HG03196 (cell line): ENCODE results near the gene PSAPL1.

ENCODE experiments used
- ATAC-seq: cut with Tn5 transposase; IDR thresholded peaks from one replicate; pipeline ENCODE4 v1.9.1; 2021; ENCODE audit not compliant: unreplicated experiment

The PSAPL1 gene, protein sequence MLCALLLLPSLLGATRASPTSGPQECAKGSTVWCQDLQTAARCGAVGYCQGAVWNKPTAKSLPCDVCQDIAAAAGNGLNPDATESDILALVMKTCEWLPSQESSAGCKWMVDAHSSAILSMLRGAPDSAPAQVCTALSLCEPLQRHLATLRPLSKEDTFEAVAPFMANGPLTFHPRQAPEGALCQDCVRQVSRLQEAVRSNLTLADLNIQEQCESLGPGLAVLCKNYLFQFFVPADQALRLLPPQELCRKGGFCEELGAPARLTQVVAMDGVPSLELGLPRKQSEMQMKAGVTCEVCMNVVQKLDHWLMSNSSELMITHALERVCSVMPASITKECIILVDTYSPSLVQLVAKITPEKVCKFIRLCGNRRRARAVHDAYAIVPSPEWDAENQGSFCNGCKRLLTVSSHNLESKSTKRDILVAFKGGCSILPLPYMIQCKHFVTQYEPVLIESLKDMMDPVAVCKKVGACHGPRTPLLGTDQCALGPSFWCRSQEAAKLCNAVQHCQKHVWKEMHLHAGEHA

DNA sequence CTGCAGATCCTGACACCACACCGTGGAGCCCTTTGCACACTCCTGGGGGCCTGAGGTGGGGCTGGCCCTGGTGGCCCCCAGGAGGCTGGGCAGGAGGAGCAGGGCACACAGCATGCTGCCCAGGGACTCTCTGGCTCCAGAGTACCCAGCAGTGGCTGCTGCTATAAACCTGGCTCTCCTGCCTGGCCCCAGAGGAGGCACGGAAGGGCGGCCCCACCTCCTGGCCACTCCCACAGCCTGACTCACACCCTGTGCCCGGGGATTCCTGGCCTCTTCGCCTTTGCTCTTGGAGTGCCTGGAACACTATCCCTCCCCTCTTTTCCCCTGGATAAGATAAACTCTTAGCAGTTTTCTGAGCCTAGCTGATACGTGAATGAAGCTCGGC is at the start of gene PSAPL1:
Gene PSAPL1 (minus strand): TSS at position 165 of the 385 bp plus-strand sequence. CDS start 51 bp downstream, at position 114.
- ATAC-seq = no peak

DNA sequence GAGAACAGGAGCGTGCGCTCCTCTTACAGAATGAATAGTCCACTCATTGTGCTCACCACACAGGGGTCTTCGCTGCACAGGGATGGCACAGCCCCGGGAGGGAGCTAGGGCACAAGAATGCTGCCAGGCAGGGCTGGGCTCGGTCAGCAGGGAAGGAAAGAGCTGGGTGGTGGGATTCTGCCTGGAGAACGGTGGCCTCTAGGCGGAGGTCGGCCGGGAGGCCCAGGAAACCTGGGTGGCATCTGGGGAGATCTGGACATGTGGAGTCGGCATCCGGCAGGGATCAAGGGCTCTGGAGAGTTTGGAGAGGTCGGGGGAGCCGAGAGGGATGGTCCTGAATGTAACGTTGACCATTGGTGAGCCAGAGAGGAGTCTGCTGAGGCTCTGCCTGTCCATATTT is 46.5 kb upstream of the PSAPL1 start:
- no peak for ATAC-seq

DNA sequence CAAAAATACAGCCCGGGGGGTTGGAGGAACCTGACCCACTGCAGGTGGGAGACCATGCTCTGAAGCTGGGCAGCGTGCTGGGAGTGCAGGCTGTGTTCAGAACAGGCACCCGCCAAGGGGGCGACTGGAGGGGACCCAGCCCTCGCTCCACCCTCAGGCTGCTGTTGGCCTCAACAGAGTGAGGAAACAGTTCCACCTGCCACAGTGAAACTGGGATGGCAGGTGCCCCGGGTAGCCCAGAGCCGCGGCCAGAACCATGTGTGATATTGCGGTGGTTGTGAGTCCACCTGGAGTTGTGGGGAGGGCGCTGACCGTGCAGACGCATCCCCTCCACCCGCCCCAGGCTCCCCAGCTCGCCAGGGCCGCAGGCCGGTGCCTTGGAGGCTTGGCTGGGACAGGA is 45.7 kb upstream of the PSAPL1 start:
- no peak for ATAC-seq

DNA sequence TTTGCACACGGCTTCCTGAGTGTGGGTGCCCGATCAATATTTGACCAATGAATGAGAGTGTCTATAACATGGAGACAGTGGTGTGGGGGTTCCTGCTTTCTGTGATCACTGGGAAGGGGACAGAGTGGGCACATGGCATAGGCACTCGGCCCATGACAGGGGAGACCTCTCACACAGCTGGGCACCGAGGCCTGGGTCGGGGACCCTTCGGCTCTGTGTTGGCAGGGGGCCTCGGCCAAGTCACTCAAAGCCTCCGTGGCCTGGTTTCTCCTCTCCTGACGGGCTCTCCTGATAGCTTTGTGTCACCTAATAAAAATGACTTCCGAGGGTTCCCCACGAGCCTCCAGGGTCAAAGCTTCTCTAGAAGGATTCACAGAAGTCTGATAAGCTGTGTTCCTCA is 43.9 kb upstream of the PSAPL1 start:
- ATAC-seq = no peak

GRCh38 chr4:7477695-7478094 is 43.0 kb upstream of the PSAPL1 start:
- ATAC-seq = no peak

- no peak for ATAC-seq
Observed at GRCh38 chr4:7476820-7477219, 42.1 kb upstream of the PSAPL1 start.

- no peak for ATAC-seq
Observed at GRCh38 chr4:7475207-7475606, 40.5 kb upstream of the PSAPL1 start.

DNA sequence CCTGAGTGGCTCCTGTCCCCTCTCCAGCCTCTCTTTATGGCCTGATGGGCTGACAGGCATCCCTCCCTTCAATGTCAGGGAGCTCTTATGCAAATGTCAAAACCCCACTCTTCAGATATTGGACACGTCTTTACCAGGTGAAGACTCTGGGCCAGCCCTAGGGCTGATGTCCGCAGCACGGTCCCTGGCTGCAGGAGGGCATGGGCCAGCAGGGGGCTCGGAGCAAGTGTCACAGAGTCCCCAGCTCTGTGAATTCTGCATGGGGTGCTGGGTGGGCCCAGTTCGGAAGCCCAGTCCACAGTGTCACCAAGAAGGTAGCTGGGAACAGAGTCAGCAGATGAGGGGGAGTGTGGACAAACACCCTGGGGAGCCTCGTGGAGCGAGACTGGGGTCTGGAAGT is 39.6 kb upstream of the PSAPL1 start:
- no peak for ATAC-seq

DNA sequence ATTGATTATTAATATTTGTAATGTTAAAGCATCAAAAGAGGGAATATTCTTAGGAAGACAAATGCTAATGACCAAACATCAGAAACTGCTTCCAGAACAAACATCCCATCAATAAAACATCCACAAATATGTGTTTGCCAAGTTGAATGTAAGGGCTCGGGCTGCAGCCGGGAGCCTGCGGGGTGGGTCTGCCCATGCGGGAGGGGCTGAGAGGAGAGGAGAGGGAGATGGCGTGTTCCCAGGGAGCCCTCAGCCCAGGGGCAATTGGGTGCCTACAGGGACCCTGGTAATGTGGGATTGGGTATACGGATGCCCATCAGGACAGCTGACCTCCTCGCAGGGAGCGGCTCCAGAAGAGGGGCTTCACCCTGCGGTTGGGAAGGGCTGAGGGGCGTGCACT is 38.4 kb upstream of the PSAPL1 start:
- ATAC-seq = no peak

GRCh38 chr4:7472442-7473013 is 37.8 kb upstream of the PSAPL1 start:
- no peak for ATAC-seq

GRCh38 chr4:7470522-7471128 is 35.9 kb upstream of the PSAPL1 start:
- ATAC-seq = no peak

GRCh38 chr4:7470111-7470510 is 35.4 kb upstream of the PSAPL1 start:
- ATAC-seq = no peak

- ATAC-seq = no peak
Observed at GRCh38 chr4:7469023-7469422, 34.3 kb upstream of the PSAPL1 start.

- ATAC-seq = no peak
Observed at GRCh38 chr4:7467471-7467870, 32.7 kb upstream of the PSAPL1 start.

- no peak for ATAC-seq
Observed at GRCh38 chr4:7466904-7467303, 32.2 kb upstream of the PSAPL1 start.

GRCh38 chr4:7466215-7466614 is 31.5 kb upstream of the PSAPL1 start:
- no peak for ATAC-seq

- ATAC-seq = no peak
Observed at GRCh38 chr4:7465017-7465416, 30.3 kb upstream of the PSAPL1 start.

DNA sequence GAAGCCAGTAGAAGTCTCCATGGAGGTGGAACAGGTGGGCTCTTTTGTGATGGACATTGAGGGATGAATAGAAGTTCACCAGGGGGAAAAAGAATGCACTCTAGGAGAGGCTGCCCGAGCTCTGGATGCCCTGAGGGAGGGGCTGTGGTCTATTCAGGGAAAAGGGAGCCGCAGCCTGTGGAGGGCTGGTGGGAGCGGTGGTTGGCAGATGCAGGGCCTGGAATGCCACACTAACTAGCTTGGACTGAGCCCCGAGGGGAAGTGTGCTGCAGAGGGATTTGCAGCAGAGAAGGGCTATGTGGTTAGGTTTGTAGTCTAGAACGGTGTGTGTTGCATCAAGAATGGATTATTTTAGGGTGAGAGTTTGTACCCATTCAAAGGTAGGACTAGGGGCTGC is 29.5 kb upstream of the PSAPL1 start:
- ATAC-seq = no peak

GRCh38 chr4:7463566-7464258 is 29.0 kb upstream of the PSAPL1 start:
- no peak for ATAC-seq

DNA sequence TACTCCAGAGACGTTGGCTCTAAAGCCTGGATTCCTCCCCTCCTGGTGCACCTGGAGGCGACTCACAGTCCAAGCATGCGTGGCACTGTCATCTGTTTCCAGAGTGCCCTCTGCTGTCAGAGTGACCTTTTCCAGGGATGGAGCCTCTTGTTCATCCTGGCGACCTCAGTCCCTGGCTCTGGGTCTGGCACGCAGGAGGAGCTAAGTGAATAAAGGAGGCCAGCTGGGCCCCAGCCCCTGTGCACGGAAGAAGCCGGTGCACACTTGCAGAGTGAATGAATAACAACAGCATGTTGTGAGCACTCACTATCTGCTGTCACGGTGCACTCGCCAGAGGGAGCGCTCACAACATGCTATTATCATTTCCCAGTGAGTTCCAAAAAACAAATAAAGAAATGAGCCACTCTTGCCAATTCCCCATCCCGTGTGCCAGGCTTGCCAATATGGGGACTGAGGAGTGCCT is 27.8 kb upstream of the PSAPL1 start:
- ATAC-seq = no peak

- no peak for ATAC-seq
Observed at GRCh38 chr4:7461230-7461629, 26.5 kb upstream of the PSAPL1 start.
